Hepatocyte (in vitro differentiated cells): ENCODE data around the gene DNAH7. TPM values are rescaled to one million over a fixed set of nuclear protein-coding genes. Genes with fewer than 3 reads are reported as not detected.

Source experiments
- DNase-seq: peaks from one replicate; pipeline ENCODE4 v3.0.0-alpha.2; 2016; ENCODE audit warnings: low spot score
- H2AFZ ChIP-seq: fragments of 200-600 bp; sonication (generic); 2 replicates; pipeline ENCODE4 v1.6.0; 2016; ENCODE audit warnings: antibody characterized with exemption, mild to moderate bottlenecking
- H3K27ac ChIP-seq: fragments of 200-600 bp; sonication (generic); 2 replicates; pipeline ENCODE4 v1.5.1; 2016; ENCODE audit warnings: mild to moderate bottlenecking
- H3K27me3 ChIP-seq: fragments of 200-600 bp; sonication (generic); 2 replicates; pipeline ENCODE4 v1.6.1; 2016
- H3K36me3 ChIP-seq: fragments of 200-600 bp; sonication (generic); replicated peaks from 2 replicates; pipeline ENCODE4 v1.5.1; 2016; ENCODE audit warnings: low read depth; ENCODE audit not compliant: insufficient read depth
- H3K4me1 ChIP-seq: fragments of 200-600 bp; sonication (generic); 2 replicates; pipeline ENCODE4 v1.5.1; 2016; ENCODE audit warnings: mild to moderate bottlenecking, moderate library complexity; ENCODE audit not compliant: insufficient read depth
- H3K4me2 ChIP-seq: fragments of 200-600 bp; sonication (generic); 2 replicates; pipeline ENCODE4 v1.6.0; 2016
- H3K4me3 ChIP-seq: fragments of 200-600 bp; sonication (generic); 2 replicates; pipeline ENCODE4 v1.5.1; 2016; ENCODE audit warnings: mild to moderate bottlenecking
- H3K79me2 ChIP-seq: fragments of 200-600 bp; sonication (generic); 2 replicates; pipeline ENCODE4 v1.6.0; 2017; ENCODE audit warnings: mild to moderate bottlenecking
- H3K9me2 ChIP-seq: fragments of 200-600 bp; sonication (generic); replicated peaks from 2 replicates; pipeline ENCODE4 v1.6.0; 2017; ENCODE audit warnings: mild to moderate bottlenecking; ENCODE audit not compliant: insufficient read depth
- H3K9me3 ChIP-seq: fragments of 200-600 bp; sonication (generic); 2 replicates; pipeline ENCODE4 v1.5.1; 2016; ENCODE audit warnings: low read depth, mild to moderate bottlenecking
- H4K20me1 ChIP-seq: fragments of 200-600 bp; sonication (generic); 2 replicates; pipeline ENCODE4 v1.6.0; 2016; ENCODE audit warnings: mild to moderate bottlenecking; ENCODE audit not compliant: insufficient read depth, poor library complexity, severe bottlenecking
- EZH2 ChIP-seq: fragments of 200-600 bp; sonication (generic); IDR thresholded peaks from 2 replicates; pipeline ENCODE4 v1.6.1; 2016; ENCODE audit warnings: antibody characterized with exemption, mild to moderate bottlenecking, borderline replicate concordance
- EZH2phosphoT487 ChIP-seq: fragments of 200-600 bp; sonication (generic); IDR thresholded peaks from one replicate; pipeline ENCODE4 v1.6.1; 2018; ENCODE audit warnings: antibody characterized with exemption, mild to moderate bottlenecking, low read depth, moderate library complexity; ENCODE audit not compliant: unreplicated experiment, severe bottlenecking
- WGBS: methylation state at CpG from one replicate; pipeline ENCODE4 v1.1.6; 2016; ENCODE audit warnings: low lambda C conversion rate; ENCODE audit errors: missing lambda C conversion rate; 5-methylcytosine and 5-hydroxymethylcytosine counted together
- polyA plus RNA-seq: library from polyadenylated mRNA; unstranded; fragments of >200 nt; fragmentation: Nextera tagmentation; extraction: Ambion mirVana; gene quantifications from 2 replicates; pipeline ENCODE4 v1.2.1, GENCODE V29; 2016
- total RNA-seq: library from RNA; depleted of rRNA; stranded (reverse); fragments of >200 nt; gene quantifications from 2 replicates; pipeline ENCODE4 v1.2.3, GENCODE V29; 2014
- TF ChIP-seq, protein P1 (sequence below): fragments of 200-600 bp; sonication (generic); IDR thresholded peaks from 2 replicates; pipeline ENCODE4 v1.5.1; 2016; ENCODE audit warnings: antibody characterized with exemption, mild to moderate bottlenecking; ENCODE audit not compliant: poor library complexity

The DNAH7 gene
- total RNA-seq: 0.68 and 1.2 TPM in 2 replicates
- 0.29 and 0.51 TPM in 2 replicates for polyA plus RNA-seq

DNA sequence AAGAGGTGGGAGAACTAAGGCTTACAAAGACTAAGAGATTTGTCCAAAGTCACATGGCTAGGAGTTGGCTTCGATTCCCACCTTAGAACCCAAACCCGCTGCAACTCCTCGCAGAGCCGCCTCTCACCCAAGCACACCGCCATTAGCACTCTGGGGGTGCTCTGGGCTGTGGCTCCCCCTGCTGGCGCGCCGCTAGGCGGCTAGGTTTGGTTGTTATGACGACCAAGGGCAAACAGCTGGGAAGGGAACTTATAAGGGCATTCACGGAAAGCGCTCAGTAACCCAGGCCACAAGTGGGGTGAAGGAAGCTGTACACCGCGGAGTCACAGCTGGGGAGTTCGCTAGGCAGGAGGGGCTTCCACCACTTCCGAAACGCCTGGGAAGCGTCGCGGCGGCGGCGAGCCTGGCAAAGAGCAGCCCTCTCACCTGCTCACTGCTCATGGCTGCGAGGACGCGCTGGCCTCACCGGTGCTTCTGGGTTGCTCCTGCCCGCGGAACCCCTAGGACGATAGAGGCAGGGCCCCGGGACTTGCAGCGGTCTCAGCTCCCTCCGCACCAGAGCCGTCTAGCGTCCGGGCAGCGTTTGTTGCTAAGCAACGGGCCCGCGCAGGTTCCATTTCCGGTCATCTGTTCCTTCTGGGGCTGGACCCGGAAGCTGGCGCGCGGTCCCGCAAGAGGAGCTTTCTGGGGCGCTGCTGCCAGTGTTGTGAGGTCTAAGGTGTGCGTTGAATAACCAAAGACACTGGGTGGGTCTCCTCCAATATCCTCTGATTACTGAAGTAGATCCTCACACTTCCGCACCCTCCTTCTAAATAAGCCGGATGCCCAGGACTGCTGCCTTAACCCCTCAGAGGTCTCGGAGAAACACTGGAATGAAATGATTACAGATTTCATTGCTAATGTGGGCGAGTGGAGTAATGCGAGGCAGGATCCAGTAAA lies at the start of gene DNAH7:
Gene DNAH7, minus strand, starts transcription at position 567 of the 939 bp plus-strand sequence. Its CDS starts 126 bp downstream, at position 441.
- Histone ChIP-seq H4K20me1 (no peaks in the 10 kb centered on the region), H3K79me2 (no peaks in the 10 kb centered on the region), H3K36me3 (no peaks in the 10 kb centered on the region), H3K4me1 (no peaks in the 10 kb centered on the region), H2AFZ (peak within 1 kb of the TSS; percentile 97), H3K4me3 (peak within 1 kb of the TSS; percentile 95), H3K4me2 (peak within 1 kb of the TSS; percentile 86), H3K9me3 (no peaks in the 10 kb centered on the region), H3K27ac (peak within 1 kb of the TSS; percentile 83), H3K27me3 (no peaks in the 10 kb centered on the region), H3K9me2 (no peaks in the 10 kb centered on the region)
- peak; percentile 93 for DNase-seq
- 2% methylated on average over 53 of the region's 53 CpGs for WGBS
- no peak for TF ChIP-seq EZH2
- TF ChIP-seq, protein P1, sequence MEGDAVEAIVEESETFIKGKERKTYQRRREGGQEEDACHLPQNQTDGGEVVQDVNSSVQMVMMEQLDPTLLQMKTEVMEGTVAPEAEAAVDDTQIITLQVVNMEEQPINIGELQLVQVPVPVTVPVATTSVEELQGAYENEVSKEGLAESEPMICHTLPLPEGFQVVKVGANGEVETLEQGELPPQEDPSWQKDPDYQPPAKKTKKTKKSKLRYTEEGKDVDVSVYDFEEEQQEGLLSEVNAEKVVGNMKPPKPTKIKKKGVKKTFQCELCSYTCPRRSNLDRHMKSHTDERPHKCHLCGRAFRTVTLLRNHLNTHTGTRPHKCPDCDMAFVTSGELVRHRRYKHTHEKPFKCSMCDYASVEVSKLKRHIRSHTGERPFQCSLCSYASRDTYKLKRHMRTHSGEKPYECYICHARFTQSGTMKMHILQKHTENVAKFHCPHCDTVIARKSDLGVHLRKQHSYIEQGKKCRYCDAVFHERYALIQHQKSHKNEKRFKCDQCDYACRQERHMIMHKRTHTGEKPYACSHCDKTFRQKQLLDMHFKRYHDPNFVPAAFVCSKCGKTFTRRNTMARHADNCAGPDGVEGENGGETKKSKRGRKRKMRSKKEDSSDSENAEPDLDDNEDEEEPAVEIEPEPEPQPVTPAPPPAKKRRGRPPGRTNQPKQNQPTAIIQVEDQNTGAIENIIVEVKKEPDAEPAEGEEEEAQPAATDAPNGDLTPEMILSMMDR: peak; percentile 96

DNA sequence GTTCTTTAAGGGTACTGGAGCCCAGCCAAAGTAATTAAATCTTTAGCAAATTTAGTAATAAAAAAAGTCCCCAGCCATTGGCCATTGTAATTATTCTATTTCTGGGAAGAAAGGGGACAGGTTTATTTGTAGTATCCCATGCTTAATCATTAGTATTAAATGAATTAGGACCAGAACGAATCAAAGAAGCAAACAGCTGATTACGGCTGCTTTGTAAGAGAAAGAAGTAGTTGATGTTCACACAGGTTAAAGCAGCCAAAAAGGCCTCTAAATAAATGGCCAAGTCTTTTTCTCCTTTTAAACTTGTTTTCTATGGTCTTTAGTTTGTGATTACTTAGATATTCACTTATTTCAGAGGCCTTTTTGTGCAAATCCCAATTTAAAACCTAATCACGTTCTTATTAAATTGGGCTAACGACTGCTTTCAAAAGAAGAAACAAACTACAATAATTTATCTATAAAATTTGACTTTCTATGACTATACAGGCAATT lies 48.6 kb upstream of the DNAH7 start:
- TF ChIP-seq EZH2phosphoT487 (no peak), EZH2 (no peak)
- TF ChIP-seq, protein P1: no peak
- H3K9me3 ChIP-seq: no peaks in the 10 kb centered on the region
- H3K36me3 ChIP-seq: no peaks in the 10 kb centered on the region
- no peak for DNase-seq
- 93% methylated on average over 4 of the region's 4 CpGs for WGBS
- H3K79me2 ChIP-seq: no peaks in the 10 kb centered on the region
- H3K27ac ChIP-seq: no peak overlapping the region
- H3K4me2 ChIP-seq: no peak overlapping the region
- H3K9me2 ChIP-seq: no peaks in the 10 kb centered on the region
- H4K20me1 ChIP-seq: no peaks in the 10 kb centered on the region
- H3K4me3 ChIP-seq: no peak overlapping the region
- H3K27me3 ChIP-seq: no peaks in the 10 kb centered on the region
- H3K4me1 ChIP-seq: peaks cover 8% of the 10 kb centered on the region
- H2AFZ ChIP-seq: no peak overlapping the region

DNA sequence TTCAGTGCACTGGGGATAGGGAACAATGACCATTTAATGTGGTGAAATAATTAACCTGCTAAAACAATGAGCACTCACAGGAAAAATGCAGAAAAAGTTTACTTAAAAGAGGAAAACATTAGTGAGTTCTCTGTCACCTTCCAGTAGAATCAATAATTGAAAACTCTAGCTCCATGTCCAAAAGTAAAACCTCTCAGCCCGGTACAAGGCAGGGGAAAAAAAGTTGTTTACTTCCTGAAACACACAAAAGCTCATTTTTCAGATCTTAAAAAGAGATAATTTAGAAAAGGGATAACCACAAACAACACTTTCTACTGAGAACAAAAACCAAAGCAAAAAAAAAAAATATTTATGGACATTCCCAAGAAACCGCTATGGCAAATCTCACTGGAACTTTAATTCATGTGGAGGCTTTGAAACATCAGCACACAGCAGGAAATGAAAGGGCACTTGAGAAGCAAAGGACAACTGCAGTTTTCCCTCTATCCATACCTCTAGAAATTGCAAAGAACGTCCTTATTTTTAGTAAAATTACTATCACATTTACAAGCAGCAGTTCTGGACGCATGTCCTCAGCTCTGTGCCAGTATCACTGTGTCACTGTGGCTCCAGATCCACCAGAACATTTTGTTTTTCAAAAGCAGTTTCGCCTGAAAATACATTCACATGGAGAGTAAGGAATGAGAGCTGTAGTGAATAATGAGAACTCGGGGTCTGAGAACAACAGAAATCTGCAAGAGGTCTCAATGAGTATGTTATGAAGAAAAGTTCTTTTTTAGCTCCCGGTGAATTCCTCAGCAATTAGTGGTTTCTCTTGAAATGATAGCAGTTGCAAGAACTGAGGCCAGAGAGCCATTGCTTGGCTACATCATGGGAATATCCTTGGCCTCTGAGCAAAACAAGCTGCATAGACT lies 44.7 kb upstream of the DNAH7 start:
- H3K4me2 ChIP-seq: peak overlapping the region; percentile 19
- H2AFZ ChIP-seq: peak overlapping the region; percentile 3
- TF ChIP-seq, protein P1: no peak
- no peak for TF ChIP-seq EZH2
- no peak for TF ChIP-seq EZH2phosphoT487
- H3K4me1 ChIP-seq: peaks cover 14% of the 10 kb centered on the region
- 40% methylated on average over 7 of the region's 7 CpGs for WGBS
- no peaks in the 10 kb centered on the region for H3K27me3 ChIP-seq
- H3K4me3 ChIP-seq: no peak overlapping the region
- no peak for DNase-seq
- peak overlapping the region; percentile 54 for H3K27ac ChIP-seq
- H3K36me3 ChIP-seq: no peaks in the 10 kb centered on the region
- H3K9me3 ChIP-seq: no peaks in the 10 kb centered on the region
- no peaks in the 10 kb centered on the region for H4K20me1 ChIP-seq
- no peaks in the 10 kb centered on the region for H3K79me2 ChIP-seq
- H3K9me2 ChIP-seq: no peaks in the 10 kb centered on the region
